Endometrial microvascular endothelial cells (primary cell): Measurements from ENCODE around the gene GRK3. TPM values are rescaled to one million over a fixed set of nuclear protein-coding genes. Genes with fewer than 3 reads are reported as not detected.

Experiments used
- in situ Hi-C: cut with HindIII; loops from 2 replicates; pipeline ENCODE4 v1.10.0; 2017; ENCODE audit warnings: low sequenced_read_pairs, low pct_unique_long_range_greater_than_20kb; ENCODE audit errors: inconsistent ontology term
- total RNA-seq: library from RNA; depleted of rRNA; stranded (reverse); fragments of >200 nt; gene quantifications from one replicate; pipeline ENCODE4 v1.2.3, GENCODE V29; 2015; ENCODE audit errors: inconsistent ontology term

Gene GRK3
- total RNA-seq, 1 donor from 2014 or later = 0.46 TPM

GRCh38 chr22:25760294-25760693 is 195.8 kb downstream of the GRK3 start:
- in situ Hi-C loops = no loop called here

DNA sequence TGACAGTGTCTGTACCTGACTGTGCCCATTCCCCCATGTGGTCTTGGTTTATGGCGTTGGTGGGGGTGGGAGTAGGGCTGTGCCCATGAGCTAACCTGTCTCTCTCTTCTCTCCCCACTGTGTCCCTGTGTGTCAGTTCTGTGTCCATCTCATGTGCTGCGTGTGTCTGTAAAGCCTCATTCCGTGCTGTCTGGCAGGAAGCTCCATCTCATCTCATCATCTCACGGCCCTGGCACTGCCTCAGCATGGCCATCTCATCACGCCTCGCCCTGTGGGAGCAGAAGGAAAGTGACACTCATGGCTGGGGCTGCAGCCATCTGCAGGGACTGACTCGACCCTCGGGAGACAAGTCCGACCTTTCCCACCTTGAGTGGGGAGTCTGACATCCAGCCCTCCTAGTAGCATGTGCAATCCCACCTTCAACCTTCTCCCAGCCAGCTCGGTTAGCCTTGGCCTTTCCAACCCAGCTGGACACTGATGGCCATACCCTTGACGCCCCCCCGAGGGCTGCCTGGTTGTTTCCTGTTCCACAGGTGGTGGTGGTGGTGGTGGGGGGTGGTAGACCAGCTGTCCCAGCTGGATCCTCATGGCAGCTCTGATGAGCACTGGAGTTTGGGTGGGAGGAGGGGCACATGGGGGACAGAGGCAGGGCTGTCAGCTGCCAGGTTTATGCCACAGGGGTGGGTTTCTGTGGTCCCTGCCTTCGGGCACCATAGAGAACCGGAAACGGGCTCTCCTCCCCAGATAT is 196.5 kb downstream of the GRK3 start:
- in situ Hi-C loops = no loop called here

DNA sequence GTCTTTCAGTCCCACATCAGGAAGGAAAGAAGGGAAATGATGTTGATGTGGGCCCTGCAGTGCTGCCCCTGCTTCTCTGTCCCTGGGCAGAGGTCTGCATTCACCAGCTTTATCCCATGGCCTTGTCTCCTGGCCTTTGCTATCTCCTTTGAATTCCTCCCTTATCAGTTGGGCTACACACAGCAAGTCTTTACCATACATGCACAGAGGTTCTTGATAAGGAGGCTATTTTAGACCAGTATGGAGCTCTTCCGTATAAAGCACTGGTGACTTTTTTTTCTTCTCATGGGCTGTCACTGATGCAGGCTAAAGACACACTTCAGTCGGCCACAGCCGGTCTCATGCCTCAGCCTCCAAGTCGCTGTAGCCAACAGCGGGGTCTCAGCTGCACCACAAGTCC is 197.7 kb downstream of the GRK3 start:
- in situ Hi-C loops = no loop called here

- in situ Hi-C loops = no loop called here
These were observed 198.8 kb downstream of the GRK3 start for GRCh38 chr22:25763239-25763777.

DNA sequence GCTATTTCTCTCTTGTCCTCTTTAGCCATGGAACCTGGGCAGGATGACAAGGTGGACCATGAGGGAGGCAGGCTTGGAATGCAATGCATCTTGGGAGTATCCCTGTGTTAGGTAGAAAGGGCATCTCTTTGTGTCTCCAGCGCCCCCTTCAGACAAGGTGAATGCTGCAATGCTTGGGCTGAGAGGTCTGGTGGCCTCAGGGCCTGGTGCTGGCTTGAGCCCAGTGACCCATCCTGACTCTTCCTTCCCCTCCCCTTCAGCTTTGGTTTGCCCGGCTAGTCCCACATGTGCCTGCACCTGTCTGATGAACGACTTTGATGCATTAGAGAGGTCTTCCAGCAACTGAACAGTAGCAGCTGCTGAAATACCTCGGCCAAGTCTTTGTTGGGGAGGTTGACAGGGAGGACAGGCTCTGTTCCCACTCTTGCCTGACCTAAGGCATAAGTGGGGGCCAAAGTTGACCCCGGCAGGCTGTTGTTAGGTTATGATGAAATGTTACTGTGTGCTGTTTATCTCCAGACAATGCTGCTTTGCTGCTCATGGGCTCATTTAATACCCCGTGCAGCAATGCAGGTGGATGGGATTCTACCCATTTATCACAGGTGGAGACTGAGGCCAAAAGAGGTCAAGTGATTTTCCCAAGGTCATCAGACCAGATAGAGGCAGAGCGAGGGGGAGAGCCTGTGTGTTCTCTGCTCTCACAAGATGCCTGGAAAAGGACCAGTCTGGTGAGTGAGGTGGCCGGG is 200.0 kb downstream of the GRK3 start:
- in situ Hi-C loops = no loop called here

DNA sequence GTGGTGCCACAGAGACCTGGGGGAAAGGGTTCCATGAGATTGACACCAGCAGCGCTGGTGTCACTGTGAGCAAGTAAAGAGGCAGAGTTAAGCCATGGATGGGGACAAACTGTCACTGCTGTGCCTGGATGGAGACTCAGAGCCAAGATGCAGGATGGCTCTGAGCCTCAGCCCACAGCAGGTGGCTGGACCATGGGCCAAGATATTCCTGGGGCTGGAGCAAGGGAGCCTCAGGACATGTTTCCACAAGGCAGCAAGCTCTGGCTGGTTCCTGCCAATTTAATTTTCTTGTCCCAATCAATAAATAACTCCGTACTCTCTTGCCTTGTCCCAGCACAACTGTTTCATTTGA is 200.5 kb downstream of the GRK3 start:
- in situ Hi-C loops = no loop called here

DNA sequence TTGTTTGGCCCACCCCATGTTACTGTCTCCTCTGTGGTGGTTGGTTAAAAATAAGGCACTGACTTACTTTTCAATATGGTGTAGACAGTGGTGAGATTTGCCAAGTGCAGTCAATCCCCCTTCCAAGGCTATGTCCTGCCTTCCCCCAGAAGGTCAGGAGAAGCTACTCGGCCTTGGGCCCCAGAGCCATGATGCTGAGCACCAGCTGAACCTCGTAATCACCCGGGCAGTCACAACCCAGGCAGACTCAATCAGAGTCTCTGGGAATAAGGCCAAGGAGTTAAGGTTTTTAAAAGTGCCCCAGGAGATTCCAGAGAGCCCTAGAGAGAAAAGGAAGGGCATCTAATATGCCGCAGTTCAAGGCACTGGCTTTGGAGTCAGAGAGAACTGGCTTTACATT is 201.3 kb downstream of the GRK3 start:
- in situ Hi-C loops = no loop called here

DNA sequence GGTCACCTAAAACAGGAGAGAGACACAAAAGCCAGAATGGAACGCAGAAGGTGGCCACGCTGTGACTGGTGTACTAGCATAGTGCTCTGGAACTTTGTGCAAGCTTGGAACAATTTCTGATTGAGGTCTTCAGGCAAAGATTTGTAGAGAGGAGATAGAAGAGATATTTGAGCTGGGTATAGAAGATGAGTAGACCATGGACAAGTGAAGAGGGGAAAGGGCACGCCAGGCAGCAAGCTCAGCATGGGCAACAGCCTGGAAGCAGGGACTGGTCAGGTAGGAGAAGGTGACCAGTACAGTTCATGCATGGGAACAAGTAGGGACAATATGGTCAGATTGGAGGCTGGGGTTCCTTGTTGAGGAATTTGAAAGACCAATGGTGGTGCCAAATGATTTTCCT is 201.9 kb downstream of the GRK3 start:
- in situ Hi-C loops = no loop called here

GRCh38 chr22:25770333-25770732 is 205.9 kb downstream of the GRK3 start:
- in situ Hi-C loops = no loop called here

DNA sequence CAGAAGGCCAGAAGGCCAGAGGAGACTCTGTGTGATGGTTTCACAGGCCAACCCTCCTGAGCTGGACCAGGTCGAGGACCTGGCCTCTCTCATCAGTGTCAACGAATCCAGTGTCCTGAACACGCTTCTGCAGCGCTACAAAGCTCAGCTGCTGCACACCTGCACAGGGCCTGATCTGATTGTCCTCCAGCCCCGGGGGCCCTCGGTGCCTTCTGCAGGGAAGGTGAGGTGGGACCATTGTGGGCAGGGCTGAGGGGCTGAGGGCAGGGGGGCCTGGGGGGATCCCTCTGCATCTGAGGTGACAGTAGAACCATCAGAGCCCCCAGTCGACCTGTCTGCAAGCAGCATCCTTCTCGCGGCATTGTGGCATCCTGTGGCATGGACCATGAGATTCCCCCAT is 207.8 kb downstream of the GRK3 start:
- in situ Hi-C loops = no loop called here

- in situ Hi-C loops = no loop called here
These were observed 210.1 kb downstream of the GRK3 start for GRCh38 chr22:25774575-25775026.

GRCh38 chr22:25775531-25775930 is 211.1 kb downstream of the GRK3 start:
- in situ Hi-C loops = no loop called here

- in situ Hi-C loops = no loop called here
These were observed 212.9 kb downstream of the GRK3 start for GRCh38 chr22:25777411-25777810.

DNA sequence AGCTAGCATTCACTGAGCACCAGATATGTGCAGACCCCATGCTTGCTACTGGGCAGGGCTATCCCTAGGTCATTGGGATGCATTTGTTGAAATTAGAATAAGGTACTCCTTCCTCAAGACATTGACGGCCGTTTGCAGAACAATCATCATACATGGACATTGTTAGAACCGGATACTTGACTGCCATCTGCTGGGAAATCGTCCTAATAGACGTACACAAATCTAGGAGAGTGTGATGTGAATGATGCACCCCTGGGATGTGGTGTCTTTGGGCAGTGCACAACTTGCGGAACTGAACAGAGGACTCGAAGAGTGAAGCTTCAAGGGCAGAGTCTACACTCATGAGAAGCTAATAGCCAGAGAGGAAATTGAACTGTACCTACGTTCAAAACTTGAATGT is 213.4 kb downstream of the GRK3 start:
- in situ Hi-C loops = no loop called here

Other genes with a start within 250 kb of the GRK3 start
- not detected for gene MYO18B, start 177.5 kb downstream of the GRK3 start, total RNA-seq